H1 (cell line): ENCODE measurements around the gene TBCA.

Experiments
- CTCF ChIP-seq, 3 experiments: IDR thresholded peaks; 1 replicate in 2 of 3; 2 replicates in 1 of 3; pipeline versions ENCODE4 v1.5.1 to v1.6.1; 2011; ENCODE audit warnings: low read length in 3 of 3, mild to moderate bottlenecking in 3 of 3, inconsistent platforms in 2 of 3, low read depth in 1 of 3, moderate library complexity in 1 of 3; ENCODE audit not compliant: insufficient read depth in 1 of 3; ENCODE audit errors: control extremely low read depth in 1 of 3
- EP300 ChIP-seq, 2 experiments: IDR thresholded peaks; 1 replicate in 1 of 2; 2 replicates in 1 of 2; pipeline ENCODE4 v1.6.1; 2011 to 2012; ENCODE audit warnings: low read depth in 2 of 2, low read length in 2 of 2, mild to moderate bottlenecking in 2 of 2, borderline replicate concordance in 1 of 2, inconsistent platforms in 1 of 2, moderate library complexity in 1 of 2
- EZH2 ChIP-seq: fragments of 200-600 bp; sonication (generic); IDR thresholded peaks from 2 replicates; pipeline ENCODE4 v1.7.1; 2012; ENCODE audit warnings: low read depth, mild to moderate bottlenecking, moderate library complexity, low read length, inconsistent platforms; ENCODE audit not compliant: severe bottlenecking
- POLR2A ChIP-seq, 2 experiments: IDR thresholded peaks; 1 replicate in 1 of 2; 2 replicates in 1 of 2; pipeline ENCODE4 v1.6.1; 2011; ENCODE audit warnings: low read depth in 2 of 2, low read length in 2 of 2, mild to moderate bottlenecking in 2 of 2; ENCODE audit errors: control extremely low read depth in 1 of 2
- RBBP5 ChIP-seq: IDR thresholded peaks from 2 replicates; pipeline ENCODE4 v1.7.1; 2012; ENCODE audit warnings: low read depth, mild to moderate bottlenecking, inconsistent platforms, low read length, moderate library complexity, borderline replicate concordance
- RNF2 ChIP-seq: fragments of 200-900, 300-1000 bp; sonication (generic); IDR thresholded peaks from 2 replicates; pipeline ENCODE4 v1.7.1; 2016; ENCODE audit warnings: borderline replicate concordance, low read depth, mild to moderate bottlenecking, antibody characterized with exemption, low read length; ENCODE audit not compliant: poor library complexity, severe bottlenecking; ENCODE audit errors: missing control alignments
- SIN3A ChIP-seq, 2 experiments: IDR thresholded peaks in 1 of 2; conservative IDR thresholded peaks in 1 of 2; 2 replicates each; pipeline ENCODE4 v1.6.1; 2011 to 2012; ENCODE audit warnings: low read length in 2 of 2, improper control_type of control experiment in 1 of 2, low read depth in 1 of 2, mild to moderate bottlenecking in 1 of 2
- SP1 ChIP-seq: IDR thresholded peaks from 2 replicates; pipeline ENCODE4 v1.6.1; 2011; ENCODE audit warnings: low read depth, low read length
- TAF1 ChIP-seq: IDR thresholded peaks from 2 replicates; pipeline ENCODE4 v1.6.1; 2011; ENCODE audit warnings: mild to moderate bottlenecking, low read depth, low read length
- ZNF274 ChIP-seq: IDR thresholded peaks from 2 replicates; pipeline ENCODE4 v1.7.0; 2012; ENCODE audit warnings: low read length, borderline replicate concordance; ENCODE audit errors: extremely low read depth
- TF ChIP-seq, protein P1 (sequence below): IDR thresholded peaks from 2 replicates; pipeline ENCODE4 v1.6.1; 2011; ENCODE audit warnings: low read length, improper control_type of control experiment

DNA sequence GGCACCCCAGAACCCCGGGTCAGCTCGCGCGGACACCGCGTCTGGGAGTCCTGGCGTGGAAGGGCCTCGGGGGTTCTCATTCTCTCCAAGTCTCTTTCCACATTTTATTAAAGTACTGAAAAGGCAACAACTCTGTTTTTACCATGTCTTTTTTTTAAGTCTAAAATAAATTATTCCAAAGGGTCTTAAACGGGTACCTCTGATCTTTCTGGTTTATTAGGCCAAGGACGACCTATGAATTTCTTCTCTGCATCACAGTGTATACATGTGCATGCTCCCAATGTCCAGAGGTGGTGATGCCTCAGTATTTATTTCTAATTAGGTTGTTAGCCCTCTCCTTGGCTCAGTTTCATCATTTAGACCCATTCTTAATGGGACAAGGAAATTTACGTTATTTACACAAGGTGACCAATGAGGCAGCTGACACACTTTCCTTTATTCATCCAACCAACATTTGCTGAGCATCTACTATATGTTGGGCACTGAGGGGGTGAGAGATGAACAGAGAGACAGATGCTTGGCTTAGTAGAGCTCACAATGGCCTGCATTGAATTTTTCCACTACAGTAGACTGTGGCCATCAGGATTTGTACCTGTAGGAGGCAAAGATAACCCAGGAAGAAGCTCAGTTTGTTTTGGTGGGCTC lies 130.0 kb downstream of the TBCA start:
- TF ChIP-seq EP300 (IDR thresholded peaks at IDR 0.05; ENCODE audit: borderline replicate concordance in 1 of 2, low read depth in 2 of 2, low read length in 2 of 2) (no peak), CTCF (IDR thresholded peaks at IDR 0.05; ENCODE audit: control extremely low read depth in 1 of 3, insufficient read depth in 1 of 3, low read depth in 1 of 3, low read length in 3 of 3) (no peak), ZNF274 (no peak), TAF1 (no peak), SIN3A (conservative IDR thresholded peaks at IDR 0.05 in 1 of 2, IDR thresholded peaks at IDR 0.05 in 1 of 2; ENCODE audit: low read depth in 1 of 2, low read length in 2 of 2) (no peak), SP1 (no peak), RNF2 (peak; percentile 50), EZH2 (peak; percentile 33), POLR2A (IDR thresholded peaks at IDR 0.05; ENCODE audit: control extremely low read depth in 1 of 2, low read depth in 2 of 2, low read length in 2 of 2) (no peak), RBBP5 (no peak)
- TF ChIP-seq, protein P1, sequence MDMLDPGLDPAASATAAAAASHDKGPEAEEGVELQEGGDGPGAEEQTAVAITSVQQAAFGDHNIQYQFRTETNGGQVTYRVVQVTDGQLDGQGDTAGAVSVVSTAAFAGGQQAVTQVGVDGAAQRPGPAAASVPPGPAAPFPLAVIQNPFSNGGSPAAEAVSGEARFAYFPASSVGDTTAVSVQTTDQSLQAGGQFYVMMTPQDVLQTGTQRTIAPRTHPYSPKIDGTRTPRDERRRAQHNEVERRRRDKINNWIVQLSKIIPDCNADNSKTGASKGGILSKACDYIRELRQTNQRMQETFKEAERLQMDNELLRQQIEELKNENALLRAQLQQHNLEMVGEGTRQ = no peak
